Type B pancreatic cell (in vitro differentiated cells): ENCODE data around the gene RBM19. TPM values are rescaled to one million over a fixed set of nuclear protein-coding genes. Genes with fewer than 3 reads are reported as not detected.

Experiments used
- DNase-seq: peaks from one replicate; pipeline ENCODE4 v3.0.0; 2021; ENCODE audit warnings: mixed read lengths; ENCODE audit not compliant: unreplicated experiment; ENCODE audit errors: extremely low spot score
- H3K27ac Mint-ChIP-seq: 2 replicates; pipeline ENCODE4 v1.8.0; 2021; ENCODE audit warnings: mild to moderate bottlenecking, mixed read lengths
- H3K27me3 Mint-ChIP-seq: 2 replicates; pipeline ENCODE4 v1.8.0; 2021; ENCODE audit warnings: mixed read lengths
- H3K36me3 Mint-ChIP-seq: 2 replicates; pipeline ENCODE4 v1.8.0; 2021; ENCODE audit warnings: mixed read lengths
- H3K4me1 Mint-ChIP-seq: one replicate; pipeline ENCODE4 v1.8.0; 2021; ENCODE audit warnings: mixed read lengths; ENCODE audit not compliant: unreplicated experiment
- H3K4me3 Mint-ChIP-seq: 2 replicates; pipeline ENCODE4 v1.8.0; 2021; ENCODE audit warnings: mild to moderate bottlenecking, mixed read lengths
- H3K9me3 Mint-ChIP-seq: 2 replicates; pipeline ENCODE4 v1.8.0; 2021; ENCODE audit warnings: mixed read lengths
- CTCF ChIP-seq: fragments of 200-600 bp; sonication (generic); conservative IDR thresholded peaks from 2 replicates; pipeline ENCODE4 v1.5.0; 2021; ENCODE audit warnings: antibody characterized with exemption, mild to moderate bottlenecking
- total RNA-seq: library from RNA; stranded (reverse); gene quantifications from 2 replicates; pipeline ENCODE4 v1.2.1, GENCODE V29; 2021; ENCODE audit warnings: low replicate concordance

The RBM19 gene
- total RNA-seq, 1 donor from 2014 or later, result 37.8 TPM

DNA sequence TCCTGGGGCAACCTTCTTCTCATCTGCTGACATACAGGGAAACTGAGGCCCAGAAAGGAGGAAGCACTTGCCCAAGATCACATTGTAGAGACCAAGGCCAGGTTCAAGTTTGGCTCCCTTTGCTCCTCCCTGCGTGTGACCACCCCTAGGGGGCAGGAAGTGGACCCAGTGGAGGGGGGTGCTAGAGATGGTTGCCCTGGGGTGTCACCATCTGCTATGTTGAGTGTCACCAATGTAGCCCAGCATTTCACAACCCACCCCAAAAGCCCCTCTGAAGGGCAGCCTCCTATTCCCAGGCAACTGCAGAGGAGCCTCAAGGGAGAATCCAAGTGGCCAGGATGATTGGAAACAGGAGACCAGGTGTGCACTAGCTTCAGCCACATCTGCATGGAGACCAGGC lies 12.0 kb upstream of the RBM19 start:
- H3K27me3 Mint-ChIP-seq, result peaks cover 57% of the 10 kb centered on the region
- H3K27ac Mint-ChIP-seq, result no peak overlapping the region
- DNase-seq, result no peak

GRCh38 chr12:113974006-113974405 lies 7.9 kb upstream of the RBM19 start:
- no peak for TF ChIP-seq CTCF
- Mint-ChIP-seq H3K36me3 (no peaks in the 10 kb centered on the region), H3K4me1 (no peaks in the 10 kb centered on the region), H3K4me3 (no peak overlapping the region), H3K9me3 (no peaks in the 10 kb centered on the region), H3K27me3 (peaks cover 71% of the 10 kb centered on the region), H3K27ac (no peak overlapping the region)
- DNase-seq, result no peak

More for the DNA sequence above, 12.0 kb upstream of the RBM19 start:
- H3K9me3 Mint-ChIP-seq, result no peaks in the 10 kb centered on the region
- no peaks in the 10 kb centered on the region for H3K4me1 Mint-ChIP-seq
- H3K4me3 Mint-ChIP-seq, result no peak overlapping the region
- no peak for TF ChIP-seq CTCF
- no peaks in the 10 kb centered on the region for H3K36me3 Mint-ChIP-seq

GRCh38 chr12:113973109-113973904 lies 7.2 kb upstream of the RBM19 start:
- TF ChIP-seq CTCF, result no peak
- Mint-ChIP-seq H3K9me3 (no peaks in the 10 kb centered on the region), H3K27me3 (peaks cover 74% of the 10 kb centered on the region), H3K4me3 (no peak overlapping the region), H3K4me1 (no peaks in the 10 kb centered on the region), H3K36me3 (no peaks in the 10 kb centered on the region), H3K27ac (no peak overlapping the region)
- DNase-seq, result no peak

- Mint-ChIP-seq H3K27ac (no peak overlapping the region), H3K4me3 (no peak overlapping the region), H3K9me3 (no peaks in the 10 kb centered on the region), H3K4me1 (peaks cover 2% of the 10 kb centered on the region), H3K27me3 (peaks cover 66% of the 10 kb centered on the region), H3K36me3 (no peaks in the 10 kb centered on the region)
- TF ChIP-seq CTCF, result no peak
- DNase-seq, result no peak
These were observed 5.3 kb upstream of the RBM19 start for GRCh38 chr12:113971392-113971791.

DNA sequence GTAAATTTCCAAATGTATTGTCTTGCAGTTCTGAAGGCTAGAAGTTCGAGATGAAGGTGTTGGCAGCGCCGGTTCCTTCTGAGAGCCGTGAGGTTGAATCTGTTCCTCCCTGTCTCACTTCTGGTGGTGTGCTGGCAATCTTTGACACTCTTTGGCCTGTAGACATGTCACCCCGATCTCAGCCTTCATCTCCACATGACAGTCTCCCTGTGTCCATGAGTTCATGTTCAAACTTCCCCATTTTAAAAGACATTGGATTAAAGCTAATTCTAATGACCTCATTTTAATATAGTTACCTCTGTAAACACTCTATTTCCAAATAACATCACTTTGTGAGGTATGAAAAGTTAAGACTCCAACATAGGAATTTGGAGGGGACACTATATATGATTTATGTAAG lies 4.1 kb upstream of the RBM19 start:
- TF ChIP-seq CTCF, result no peak
- peaks cover 12% of the 10 kb centered on the region for H3K4me1 Mint-ChIP-seq
- peaks cover 58% of the 10 kb centered on the region for H3K27me3 Mint-ChIP-seq
- no peak overlapping the region for H3K4me3 Mint-ChIP-seq
- no peak overlapping the region for H3K27ac Mint-ChIP-seq
- H3K36me3 Mint-ChIP-seq, result no peaks in the 10 kb centered on the region
- H3K9me3 Mint-ChIP-seq, result no peaks in the 10 kb centered on the region
- DNase-seq, result no peak
